Duodenal mucosa (tissue), 2 donors: ENCODE data around the gene MAPT.
"Not testable (repeated sequence)": the region's sequence is repeated elsewhere in the genome, so short reads cannot be mapped to it uniquely, and the experiment has no call there.

ENCODE experiments used
- H3K27ac ChIP-seq: one replicate; pipeline ENCODE4 v1.7.0; 2013; ENCODE audit warnings: low read depth, low read length
- H3K27me3 ChIP-seq, 2 donors: one replicate each; pipeline ENCODE4 v1.7.0; 2013; ENCODE audit warnings: low read length in 2 of 2, control low read depth in 1 of 2; ENCODE audit not compliant: insufficient read depth in 2 of 2, control insufficient read depth in 1 of 2
- H3K36me3 ChIP-seq, 2 donors: one replicate each; pipeline ENCODE4 v1.7.0; 2013; ENCODE audit warnings: low read length in 2 of 2, control low read depth in 1 of 2; ENCODE audit not compliant: insufficient read depth in 2 of 2, control insufficient read depth in 1 of 2
- H3K4me1 ChIP-seq, 2 donors: one replicate each; pipeline ENCODE4 v1.7.0; 2013; ENCODE audit warnings: low read length in 2 of 2, control low read depth in 1 of 2; ENCODE audit not compliant: insufficient read depth in 2 of 2, control insufficient read depth in 1 of 2
- H3K4me3 ChIP-seq, 2 donors: one replicate each; pipeline ENCODE4 v1.7.0; 2013; ENCODE audit warnings: low read length in 2 of 2, low read depth in 1 of 2
- H3K9ac ChIP-seq, 2 donors: one replicate each; pipeline ENCODE4 v1.7.0; 2013; ENCODE audit warnings: low read length in 2 of 2, low read depth in 1 of 2
- H3K9me3 ChIP-seq, 2 donors: one replicate each; pipeline ENCODE4 v1.7.0; 2013; ENCODE audit warnings: low read length in 2 of 2, control low read depth in 1 of 2; ENCODE audit not compliant: control insufficient read depth in 1 of 2

MAPT gene

GRCh38 chr17:46023366-46023765 lies 129.0 kb downstream of the MAPT start:
- H3K9ac ChIP-seq, H3K27ac ChIP-seq, H3K4me1 ChIP-seq, H3K4me3 ChIP-seq, H3K9me3 ChIP-seq, H3K27me3 ChIP-seq: not testable (repeated sequence)
- H3K36me3 ChIP-seq: peaks cover 4 to 14% of the 10 kb centered on the region in 2 donors

- Histone ChIP-seq H3K27me3 (no peaks in the 10 kb centered on the region), H3K27ac (no peak overlapping the region), H3K9ac (no peak overlapping the region), H3K36me3 (peaks cover 7 to 15% of the 10 kb centered on the region in 2 donors), H3K4me1 (peaks cover 0 to 3% of the 10 kb centered on the region in 2 donors), H3K4me3 (no peak overlapping the region), H3K9me3 (no peaks in the 10 kb centered on the region)
These were observed 129.5 kb downstream of the MAPT start for GRCh38 chr17:46023783-46024388.

GRCh38 chr17:46024590-46024989 lies 130.2 kb downstream of the MAPT start:
- no peak overlapping the region for H3K4me3 ChIP-seq
- H3K36me3 ChIP-seq: peaks cover 11 to 15% of the 10 kb centered on the region in 2 donors
- no peaks in the 10 kb centered on the region for H3K27me3 ChIP-seq
- H3K9ac ChIP-seq: no peak overlapping the region
- H3K9me3 ChIP-seq: no peaks in the 10 kb centered on the region
- no peak overlapping the region for H3K27ac ChIP-seq
- H3K4me1 ChIP-seq: peaks cover 0 to 3% of the 10 kb centered on the region in 2 donors

GRCh38 chr17:46025060-46025459 lies 130.7 kb downstream of the MAPT start:
- Histone ChIP-seq H3K4me3 (no peak overlapping the region), H3K36me3 (peaks cover 11 to 15% of the 10 kb centered on the region in 2 donors), H3K27me3 (no peaks in the 10 kb centered on the region), H3K4me1 (peaks cover 0 to 3% of the 10 kb centered on the region in 2 donors), H3K9me3 (no peaks in the 10 kb centered on the region), H3K9ac (no peak overlapping the region), H3K27ac (no peak overlapping the region)

GRCh38 chr17:46025510-46026165 lies 131.3 kb downstream of the MAPT start:
- Histone ChIP-seq H3K4me3 (no peak overlapping the region), H3K36me3 (peaks cover 17 to 19% of the 10 kb centered on the region in 2 donors), H3K27me3 (no peaks in the 10 kb centered on the region), H3K4me1 (peaks cover 0 to 3% of the 10 kb centered on the region in 2 donors), H3K9me3 (no peaks in the 10 kb centered on the region), H3K9ac (no peak overlapping the region), H3K27ac (no peak overlapping the region)

- Histone ChIP-seq H3K27me3 (no peaks in the 10 kb centered on the region), H3K9me3 (no peaks in the 10 kb centered on the region), H3K27ac (no peak overlapping the region), H3K4me1 (peaks cover 0 to 3% of the 10 kb centered on the region in 2 donors), H3K9ac (no peak overlapping the region), H3K4me3 (no peak overlapping the region), H3K36me3 (peaks cover 24 to 26% of the 10 kb centered on the region in 2 donors)
These were observed 132.1 kb downstream of the MAPT start for GRCh38 chr17:46026166-46027047.

GRCh38 chr17:46027048-46027975 lies 133.0 kb downstream of the MAPT start:
- Histone ChIP-seq H3K36me3 (peaks cover 33 to 35% of the 10 kb centered on the region in 2 donors), H3K4me1 (peaks cover 0 to 3% of the 10 kb centered on the region in 2 donors), H3K27ac (no peak overlapping the region), H3K9me3 (no peaks in the 10 kb centered on the region), H3K9ac (no peak overlapping the region), H3K4me3 (no peak overlapping the region), H3K27me3 (no peaks in the 10 kb centered on the region)

- H3K36me3 ChIP-seq: peaks cover 39 to 41% of the 10 kb centered on the region in 2 donors
- H3K9ac ChIP-seq: no peak overlapping the region
- no peak overlapping the region for H3K27ac ChIP-seq
- no peaks in the 10 kb centered on the region for H3K27me3 ChIP-seq
- H3K9me3 ChIP-seq: no peaks in the 10 kb centered on the region
- peaks cover 0 to 3% of the 10 kb centered on the region in 2 donors for H3K4me1 ChIP-seq
- no peak overlapping the region for H3K4me3 ChIP-seq
These were observed 133.6 kb downstream of the MAPT start for GRCh38 chr17:46027976-46028325.

GRCh38 chr17:46028374-46028773 lies 134.0 kb downstream of the MAPT start:
- no peaks in the 10 kb centered on the region for H3K9me3 ChIP-seq
- peaks cover 0 to 3% of the 10 kb centered on the region in 2 donors for H3K4me1 ChIP-seq
- H3K27ac ChIP-seq: no peak overlapping the region
- H3K4me3 ChIP-seq: no peak overlapping the region
- no peaks in the 10 kb centered on the region for H3K27me3 ChIP-seq
- peaks cover 43 to 45% of the 10 kb centered on the region in 2 donors for H3K36me3 ChIP-seq
- H3K9ac ChIP-seq: no peak overlapping the region
